H1 (cell line): Measurements from ENCODE around the gene COL5A2. TPM values are rescaled to one million over a fixed set of nuclear protein-coding genes. Genes with fewer than 3 reads are reported as not detected.

Source experiments
- CTCF ChIA-PET: fragments of 300-600 bp; sonication (Branson Sonifier 250); formaldehyde crosslinking; loops from one replicate; lab custom pipeline; 2021; ENCODE audit not compliant: partially characterized antibody; lab: Charles Lee
- POLR2A ChIA-PET: fragments of 300-600 bp; sonication (Branson Sonifier 250); formaldehyde crosslinking; loops from one replicate; lab custom pipeline; 2021; ENCODE audit warnings: inconsistent platforms; ENCODE audit not compliant: partially characterized antibody; lab: Charles Lee
- DNase-seq, 2 experiments: peaks; one replicate each; pipeline versions ENCODE4 v3.0.0 to v3.0.0-alpha.2; 2010 to 2022; ENCODE audit warnings: low spot score in 2 of 2, low read depth in 1 of 2, mixed read lengths in 1 of 2
- FAIRE-seq: peaks from 2 replicates; lab custom pipeline; 2011; peaks lifted over from hg19 to GRCh38; lab: Jason Lieb, UNC
- H2AFZ ChIP-seq: 2 replicates; pipeline ENCODE4 v1.8.1; 2012; ENCODE audit warnings: low read length, inconsistent platforms
- H2AK5ac ChIP-seq: 2 replicates; pipeline ENCODE4 v1.6.1; 2013; ENCODE audit warnings: low read depth, low read length
- H2BK120ac ChIP-seq: replicated peaks from 2 replicates; pipeline ENCODE3; 2013; ENCODE audit warnings: low read depth, low read length, inconsistent platforms
- H2BK12ac ChIP-seq: 2 replicates; pipeline ENCODE4 v1.6.1; 2013; ENCODE audit warnings: low read depth, low read length
- H2BK15ac ChIP-seq: 2 replicates; pipeline ENCODE4 v1.6.1; 2013; ENCODE audit warnings: low read length
- H2BK20ac ChIP-seq: 2 replicates; pipeline ENCODE4 v1.6.1; 2013; ENCODE audit warnings: low read length
- H2BK5ac ChIP-seq: 2 replicates; pipeline ENCODE4 v1.6.1; 2013; ENCODE audit warnings: low read depth, low read length
- H3K14ac ChIP-seq: 2 replicates; pipeline ENCODE4 v1.6.1; 2013; ENCODE audit warnings: inconsistent platforms; ENCODE audit not compliant: insufficient read length
- H3K18ac ChIP-seq: 2 replicates; pipeline ENCODE4 v1.6.1; 2013; ENCODE audit warnings: low read length; ENCODE audit errors: extremely low read depth
- H3K23ac ChIP-seq: 2 replicates; pipeline ENCODE4 v1.6.1; 2013; ENCODE audit warnings: inconsistent platforms; ENCODE audit not compliant: insufficient read length
- H3K23me2 ChIP-seq: 2 replicates; pipeline ENCODE4 v1.6.1; 2013; ENCODE audit warnings: low read depth, low read length
- H3K27ac ChIP-seq: 2 replicates; pipeline ENCODE4 v1.6.1; 2011; ENCODE audit warnings: low read depth, low read length, inconsistent platforms
- H3K27me3 ChIP-seq, 4 experiments: replicated peaks in 1 of 4; 1 replicate in 1 of 4; 2 replicates in 3 of 4; pipeline versions ENCODE4 v1.6.1 to v1.8.1; 2011 to 2013; ENCODE audit warnings: low read length in 3 of 4, mild to moderate bottlenecking in 3 of 4, inconsistent platforms in 2 of 4, mixed read lengths in 2 of 4, moderate library complexity in 1 of 4; ENCODE audit not compliant: control insufficient read depth in 3 of 4, insufficient read depth in 3 of 4; ENCODE audit errors: extremely low read depth in 1 of 4
- H3K36me3 ChIP-seq, 4 experiments: 2 replicates each; pipeline versions ENCODE4 v1.6.1 to v1.8.1; 2011 to 2013; ENCODE audit warnings: mild to moderate bottlenecking in 4 of 4, low read length in 3 of 4, moderate library complexity in 2 of 4, control low read depth in 1 of 4, inconsistent platforms in 1 of 4; ENCODE audit not compliant: insufficient read depth in 4 of 4, control insufficient read depth in 2 of 4
- H3K4ac ChIP-seq: replicated peaks from 2 replicates; pipeline ENCODE3; 2013; ENCODE audit warnings: low read length, low read depth, mixed read lengths, inconsistent platforms; ENCODE audit not compliant: insufficient read length
- H3K4me1 ChIP-seq, 4 experiments: replicated peaks in 1 of 4; 1 replicate in 1 of 4; 2 replicates in 3 of 4; pipeline versions ENCODE4 v1.6.1 to v1.8.1; 2011 to 2013; ENCODE audit warnings: low read length in 3 of 4, inconsistent platforms in 2 of 4, mixed read lengths in 1 of 4; ENCODE audit not compliant: insufficient read depth in 4 of 4, control insufficient read depth in 3 of 4
- H3K4me2 ChIP-seq, 2 experiments: 2 replicates each; pipeline versions ENCODE4 v1.6.1 to v1.8.1; 2011 to 2013; ENCODE audit warnings: low read depth in 2 of 2, low read length in 2 of 2, control low read depth in 1 of 2, inconsistent platforms in 1 of 2, mild to moderate bottlenecking in 1 of 2; ENCODE audit not compliant: insufficient read depth in 1 of 2
- H3K4me3 ChIP-seq, 4 experiments: fragments of 200-600, 300-600 bp in 1 of 4; sonication (generic), shearing (Covaris generic), sonication (Bioruptor Twin) in 1 of 4; 2 replicates each; pipeline versions ENCODE4 v1.5.1 to v1.8.1; 2011 to 2016; ENCODE audit warnings: low read length in 4 of 4, low read depth in 3 of 4, control low read depth in 2 of 4, inconsistent platforms in 2 of 4, mild to moderate bottlenecking in 2 of 4, mixed read lengths in 1 of 4, moderate library complexity in 1 of 4; ENCODE audit not compliant: insufficient read depth in 2 of 4; ENCODE audit errors: extremely low read depth in 1 of 4
- H3K56ac ChIP-seq: replicated peaks from 2 replicates; pipeline ENCODE3; 2013; ENCODE audit warnings: low read depth, mild to moderate bottlenecking, mixed read lengths, low read length, inconsistent platforms; ENCODE audit not compliant: insufficient read length
- H3K79me1 ChIP-seq: 2 replicates; pipeline ENCODE4 v1.6.1; 2013; ENCODE audit warnings: low read depth, low read length, control low read depth
- H3K79me2 ChIP-seq, 2 experiments: 2 replicates each; pipeline versions ENCODE4 v1.6.1 to v1.8.1; 2012 to 2013; ENCODE audit warnings: low read length in 2 of 2, mild to moderate bottlenecking in 2 of 2, inconsistent platforms in 1 of 2; ENCODE audit not compliant: insufficient read depth in 2 of 2, control insufficient read depth in 1 of 2
- H3K9ac ChIP-seq, 4 experiments: replicated peaks in 1 of 4; 1 replicate in 1 of 4; 2 replicates in 3 of 4; pipeline versions ENCODE4 v1.6.1 to v1.8.1; 2011 to 2013; ENCODE audit warnings: low read depth in 3 of 4, low read length in 3 of 4, control low read depth in 2 of 4, mild to moderate bottlenecking in 2 of 4, moderate library complexity in 2 of 4, inconsistent platforms in 1 of 4; ENCODE audit errors: extremely low read depth in 1 of 4
- H3K9me3 ChIP-seq, 2 experiments: 2 replicates each; pipeline versions ENCODE4 v1.6.1 to v1.8.1; 2012 to 2013; ENCODE audit warnings: mild to moderate bottlenecking in 2 of 2, moderate library complexity in 2 of 2, control low read depth in 1 of 2, inconsistent platforms in 1 of 2, low read depth in 1 of 2, low read length in 1 of 2, mixed read lengths in 1 of 2; ENCODE audit not compliant: insufficient read depth in 2 of 2
- H4K20me1 ChIP-seq, 2 experiments: replicated peaks in 1 of 2; 2 replicates each; pipeline versions ENCODE3 to v1.8.1; 2011 to 2013; ENCODE audit warnings: inconsistent platforms in 2 of 2, low read length in 2 of 2, mild to moderate bottlenecking in 1 of 2; ENCODE audit not compliant: insufficient read depth in 2 of 2, control insufficient read depth in 1 of 2
- H4K5ac ChIP-seq: 2 replicates; pipeline ENCODE4 v1.6.1; 2013; ENCODE audit warnings: low read length, low read depth, mixed read lengths, inconsistent platforms; ENCODE audit not compliant: insufficient read length
- H4K8ac ChIP-seq: 2 replicates; pipeline ENCODE4 v1.8.0; 2013; ENCODE audit warnings: mild to moderate bottlenecking, moderate library complexity, low read length, inconsistent platforms; ENCODE audit not compliant: insufficient read depth; ENCODE audit errors: extremely low read depth
- H4K91ac ChIP-seq: replicated peaks from 2 replicates; pipeline ENCODE3; 2013; ENCODE audit warnings: low read length, mixed read lengths, inconsistent platforms; ENCODE audit not compliant: insufficient read length
- CHD1 ChIP-seq: IDR thresholded peaks from 2 replicates; pipeline ENCODE4 v1.6.1; 2012; ENCODE audit warnings: low read depth, low read length, improper control_type of control experiment
- CTBP2 ChIP-seq: IDR thresholded peaks from 2 replicates; pipeline ENCODE4 v1.7.0; 2011; ENCODE audit warnings: borderline replicate concordance, mild to moderate bottlenecking, moderate library complexity, mixed read lengths, low read length; ENCODE audit not compliant: insufficient read depth, insufficient read length
- HDAC6 ChIP-seq: IDR thresholded peaks from one replicate; pipeline ENCODE4 v1.7.1; 2012; ENCODE audit warnings: low read depth, mild to moderate bottlenecking, inconsistent platforms, low read length, moderate library complexity
- KDM1A ChIP-seq: fragments of 200-600, 300-600 bp; sonication (generic); IDR thresholded peaks from 2 replicates; pipeline ENCODE4 v1.7.1; 2016; ENCODE audit warnings: mild to moderate bottlenecking, low read length, borderline replicate concordance
- KDM4A ChIP-seq: IDR thresholded peaks from one replicate; pipeline ENCODE4 v1.7.1; 2012; ENCODE audit warnings: low read depth, mild to moderate bottlenecking, moderate library complexity, low read length, inconsistent platforms; ENCODE audit not compliant: severe bottlenecking
- SP2 ChIP-seq: IDR thresholded peaks from 2 replicates; pipeline ENCODE4 v1.6.1; 2012; ENCODE audit warnings: mild to moderate bottlenecking, low read length, inconsistent platforms
- TAF7 ChIP-seq: optimal IDR thresholded peaks from 2 replicates; pipeline ENCODE3; 2011; ENCODE audit warnings: low read depth, mild to moderate bottlenecking, inconsistent platforms, low read length, moderate library complexity, borderline replicate concordance
- WGBS, 2 experiments: shearing (Covaris generic) in 1 of 2; methylation state at CpG; one replicate each; pipeline versions ENCODE4 v1.1.6 to v1.1.7; 2013 to 2015; ENCODE audit warnings: low lambda C conversion rate in 2 of 2, mixed read lengths in 2 of 2, inconsistent platforms in 1 of 2, low coverage in 1 of 2, missing lambda C conversion rate in 1 of 2; ENCODE audit not compliant: insufficient replicate concordance in 2 of 2, insufficient coverage in 1 of 2, insufficient read length in 1 of 2; ENCODE audit errors: extremely low coverage in 1 of 2, missing lambda C conversion rate in 1 of 2; 5-methylcytosine and 5-hydroxymethylcytosine counted together
- polyA plus RNA-seq, 7 experiments: library from polyadenylated mRNA; depleted of rRNA in 3 of 7; stranded (reverse) in 5 of 7; unstranded in 2 of 7; fragments of >200 nt in 5 of 7; fragments of 200-250 nt in 2 of 7; gene quantifications; 1 replicate in 5 of 7; 2 replicates in 1 of 7; 4 replicates in 1 of 7; pipeline versions ENCODE4 v1.2.1 to v1.2.3, GENCODE V29; 2011 to 2013; ENCODE audit warnings: missing spikeins in 2 of 7, mixed read lengths in 2 of 7
- total RNA-seq: library from RNA; stranded (reverse); fragmentation: NEBNext Ultra II Directional; extraction: Animal tissue kit (Norgen Biotek cat#: 25700); gene quantifications from 2 replicates; pipeline ENCODE4 v1.2.1, GENCODE V29; 2021

COL5A2 gene
- total and polyA plus RNA-seq, 2 of the 8 experiments (the other 6 are each of a cell fraction or from before 2014, with no cell fraction given) = 4.7 to 24.2 TPM

GRCh38 chr2:189097934-189098333 is 81.6 kb downstream of the COL5A2 start:
- H3K18ac ChIP-seq = no peak overlapping the region
- H3K14ac ChIP-seq = no peak overlapping the region
- FAIRE-seq (no peak), DNase-seq (no peak)
- H3K27ac ChIP-seq = no peak overlapping the region
- H3K4ac ChIP-seq = no peak overlapping the region
- CTCF ChIA-PET = no interaction called here
- H4K8ac ChIP-seq = no peak overlapping the region
- TF ChIP-seq CHD1 (no peak), KDM4A (no peak), HDAC6 (no peak), SP2 (no peak), TAF7 (no peak), CTBP2 (no peak), KDM1A (no peak)
- H3K27me3 ChIP-seq = peaks cover 0 to 1% (median 0%) of the 10 kb centered on the region in 4 experiments; a peak in 1 of 7 replicates
- no peaks in the 10 kb centered on the region for H3K79me2 ChIP-seq
- H2AFZ ChIP-seq = no peak overlapping the region
- no peak overlapping the region for H2BK12ac ChIP-seq
- no peaks in the 10 kb centered on the region; the same call in 1 of the 2 replicates for H3K23me2 ChIP-seq
- H2AK5ac ChIP-seq = no peak overlapping the region
- H3K79me1 ChIP-seq = no peaks in the 10 kb centered on the region
- no peak overlapping the region for H2BK120ac ChIP-seq
- no peak overlapping the region for H3K56ac ChIP-seq
- no peak overlapping the region for H3K23ac ChIP-seq
- H2BK15ac ChIP-seq = no peak overlapping the region
- H2BK20ac ChIP-seq = no peak overlapping the region
- H3K9me3 ChIP-seq = no peaks in the 10 kb centered on the region
- POLR2A ChIA-PET = no interaction called here
- no peak overlapping the region for H4K91ac ChIP-seq
- WGBS, 2 experiments = 77% methylated on average over 1 of the region's 1 CpG; no CpG with 5 or more reads in 1 of the 2 experiments
- H2BK5ac ChIP-seq = no peak overlapping the region
- H4K5ac ChIP-seq = no peak overlapping the region
- H3K4me2 ChIP-seq = no peak overlapping the region
- no peaks in the 10 kb centered on the region for H3K4me1 ChIP-seq
- H3K4me3 ChIP-seq = no peak overlapping the region
- no peaks in the 10 kb centered on the region for H4K20me1 ChIP-seq
- H3K36me3 ChIP-seq = no peaks in the 10 kb centered on the region; a peak in 1 of 8 replicates
- no peak overlapping the region for H3K9ac ChIP-seq
